Stimulated activated CD8-positive, alpha-beta memory T cell treated with anti-CD3 and anti-CD28 coated beads, Interleukin-7, amount 100 ng/mL, for 1 hour (primary cell): ENCODE results near the gene RAB34.

ENCODE experiments used
- DNase-seq, 2 donors: peaks; one replicate each; pipeline ENCODE4 v3.0.0-alpha.2; 2020; ENCODE audit warnings: low read depth in 2 of 2

RAB34 gene

GRCh38 chr17:28675980-28676379 is 41.7 kb downstream of the RAB34 start:
- no peak for DNase-seq

- no peak for DNase-seq
Measured at GRCh38 chr17:28675490-28675889, 42.2 kb downstream of the RAB34 start.

GRCh38 chr17:28669918-28670317 is 47.8 kb downstream of the RAB34 start:
- DNase-seq, result no peak

DNA sequence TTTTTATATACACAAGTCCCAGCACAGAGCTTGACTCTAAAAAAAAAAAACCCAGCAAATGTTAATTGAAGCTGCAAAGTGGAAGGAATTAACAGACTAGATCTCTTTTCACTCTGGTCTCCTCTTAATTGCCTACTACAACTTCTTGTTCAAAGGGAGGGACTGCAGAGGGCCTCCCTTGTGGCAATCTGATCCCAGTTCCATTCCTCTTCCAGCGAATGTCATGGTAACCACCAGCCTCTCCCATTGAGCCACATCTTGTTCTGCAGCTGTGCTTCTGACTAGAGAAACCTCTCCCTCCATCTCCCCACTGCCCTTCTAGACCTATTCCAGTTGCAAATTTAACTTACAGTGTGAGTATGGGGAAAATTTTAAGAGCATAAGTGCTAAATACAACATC is 49.8 kb downstream of the RAB34 start:
- DNase-seq, result no peak

GRCh38 chr17:28665994-28666393 is 51.7 kb downstream of the RAB34 start:
- DNase-seq, result no peak
